ENCODE results near the gene ADGRL3.
"Not testable (repeated sequence)": the region's sequence is repeated elsewhere in the genome, so short reads cannot be mapped to it uniquely, and the experiment has no call there.

The ADGRL3 gene

DNA sequence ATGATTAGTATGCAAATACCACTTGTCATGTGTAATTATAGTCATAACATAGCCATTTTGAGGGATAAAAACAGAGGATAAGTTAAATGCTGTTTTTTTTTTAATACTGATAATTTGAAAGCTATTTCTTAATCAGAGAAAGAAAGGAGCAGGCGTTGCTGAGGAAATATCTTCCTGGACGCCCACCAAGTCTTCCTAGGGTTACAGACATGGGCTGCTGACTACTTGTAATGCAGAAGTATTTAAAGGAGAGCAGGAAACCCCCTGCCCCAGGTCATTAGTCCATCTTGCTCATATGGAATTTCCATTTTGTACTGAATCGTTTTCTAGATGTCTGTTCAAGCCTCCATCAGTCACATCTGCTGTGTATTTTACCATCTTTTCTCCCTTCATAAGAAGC is 176.2 kb downstream of the ADGRL3 start:
- TF ChIP-seq, protein P1, sequence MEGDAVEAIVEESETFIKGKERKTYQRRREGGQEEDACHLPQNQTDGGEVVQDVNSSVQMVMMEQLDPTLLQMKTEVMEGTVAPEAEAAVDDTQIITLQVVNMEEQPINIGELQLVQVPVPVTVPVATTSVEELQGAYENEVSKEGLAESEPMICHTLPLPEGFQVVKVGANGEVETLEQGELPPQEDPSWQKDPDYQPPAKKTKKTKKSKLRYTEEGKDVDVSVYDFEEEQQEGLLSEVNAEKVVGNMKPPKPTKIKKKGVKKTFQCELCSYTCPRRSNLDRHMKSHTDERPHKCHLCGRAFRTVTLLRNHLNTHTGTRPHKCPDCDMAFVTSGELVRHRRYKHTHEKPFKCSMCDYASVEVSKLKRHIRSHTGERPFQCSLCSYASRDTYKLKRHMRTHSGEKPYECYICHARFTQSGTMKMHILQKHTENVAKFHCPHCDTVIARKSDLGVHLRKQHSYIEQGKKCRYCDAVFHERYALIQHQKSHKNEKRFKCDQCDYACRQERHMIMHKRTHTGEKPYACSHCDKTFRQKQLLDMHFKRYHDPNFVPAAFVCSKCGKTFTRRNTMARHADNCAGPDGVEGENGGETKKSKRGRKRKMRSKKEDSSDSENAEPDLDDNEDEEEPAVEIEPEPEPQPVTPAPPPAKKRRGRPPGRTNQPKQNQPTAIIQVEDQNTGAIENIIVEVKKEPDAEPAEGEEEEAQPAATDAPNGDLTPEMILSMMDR (IDR thresholded peaks at IDR 0.05; ENCODE audit: insufficient read depth, low read depth, low read length, missing control alignments) = no peak
- DNase-seq (ENCODE audit: low read depth) = no peak
- H3K4me3 ChIP-seq (ENCODE audit: low read depth, low read length) = no peak overlapping the region

DNA sequence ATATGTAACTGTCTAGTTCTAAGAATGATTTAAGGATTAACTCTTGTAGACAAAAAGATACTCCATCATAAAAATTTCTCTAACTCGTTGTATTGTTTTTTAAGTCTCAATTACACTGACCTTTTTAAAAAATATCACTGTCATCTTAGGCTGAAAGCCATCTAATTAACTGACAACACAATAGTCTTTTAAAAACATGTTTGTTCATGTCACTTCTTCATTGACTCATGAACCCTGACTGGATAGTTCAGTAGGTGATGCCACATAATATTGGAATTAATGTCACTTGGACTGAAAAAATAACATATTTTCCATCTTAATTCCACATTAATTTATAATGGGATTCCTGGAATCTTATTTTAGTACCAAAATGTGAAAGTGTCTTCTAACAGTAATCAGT is 179.3 kb downstream of the ADGRL3 start:
- no peak for DNase-seq (ENCODE audit: low read depth)
- TF ChIP-seq, protein P1 (IDR thresholded peaks at IDR 0.05; ENCODE audit: insufficient read depth, low read depth, low read length, missing control alignments) = no peak
- no peak overlapping the region for H3K4me3 ChIP-seq (ENCODE audit: low read depth, low read length)

DNA sequence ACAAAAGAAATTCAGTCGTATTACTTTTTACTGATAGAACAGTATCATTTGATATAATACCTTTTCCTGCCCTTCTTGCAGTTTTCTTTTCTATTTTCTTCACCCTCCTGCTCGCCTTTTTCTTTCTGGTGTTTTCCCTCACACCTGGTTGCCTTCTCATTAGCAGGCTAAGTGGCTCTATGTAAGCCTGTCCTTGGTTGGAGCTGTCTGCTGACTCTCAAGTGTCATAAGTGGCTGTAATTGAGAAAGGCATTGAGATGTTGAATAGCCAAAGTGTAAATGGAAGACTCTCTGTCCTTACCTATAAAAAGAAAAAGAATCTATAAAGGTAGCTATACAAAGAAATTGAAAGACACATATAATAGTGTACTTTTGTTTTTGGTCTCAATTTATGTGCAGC is 180.7 kb downstream of the ADGRL3 start:
- no peak overlapping the region for H3K4me3 ChIP-seq (ENCODE audit: low read depth, low read length)
- TF ChIP-seq, protein P1 (IDR thresholded peaks at IDR 0.05; ENCODE audit: insufficient read depth, low read depth, low read length, missing control alignments) = no peak
- no peak for DNase-seq (ENCODE audit: low read depth)

DNA sequence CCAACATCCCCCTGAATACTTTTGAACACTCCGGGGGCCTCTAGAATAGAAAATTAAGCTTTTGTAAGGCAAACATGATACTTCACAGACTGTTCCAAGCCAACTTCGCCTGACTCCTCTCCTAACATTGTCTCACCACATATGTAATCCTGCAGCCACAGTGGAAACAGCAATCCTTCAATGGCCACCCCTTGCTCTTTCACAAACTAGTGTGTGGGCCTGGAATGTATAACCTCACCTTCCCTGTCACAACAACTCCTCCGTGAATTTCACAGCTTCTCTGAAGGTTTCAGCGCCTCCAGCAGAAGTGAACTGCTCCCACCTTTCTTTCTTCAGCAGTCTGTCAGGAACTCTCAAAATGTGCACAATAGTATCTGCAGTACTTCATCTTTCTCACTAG is 185.1 kb downstream of the ADGRL3 start:
- TF ChIP-seq, protein P1 (IDR thresholded peaks at IDR 0.05; ENCODE audit: insufficient read depth, low read depth, low read length, missing control alignments) = no peak
- DNase-seq (ENCODE audit: low read depth) = no peak
- no peak overlapping the region for H3K4me3 ChIP-seq (ENCODE audit: low read depth, low read length)

DNA sequence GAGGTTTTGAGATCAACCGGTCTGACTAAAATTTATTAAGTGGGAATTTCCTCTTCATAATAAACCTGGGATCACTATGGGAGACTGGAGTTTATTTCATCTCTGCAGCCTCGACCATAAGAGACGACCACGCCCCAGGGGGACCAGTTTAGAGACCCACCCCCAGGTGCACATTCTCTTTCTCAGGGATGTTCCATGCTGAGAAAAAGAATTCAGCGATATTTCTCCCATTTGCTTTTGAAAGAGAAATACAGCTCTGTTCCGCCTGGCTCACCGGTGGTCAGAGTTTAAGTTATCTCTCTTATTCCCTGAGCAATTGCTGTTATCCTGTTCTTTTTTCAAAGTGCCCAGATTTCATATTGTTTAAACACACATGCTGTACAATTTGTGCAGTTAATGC is 187.2 kb downstream of the ADGRL3 start:
- H3K4me3 ChIP-seq (ENCODE audit: low read depth, low read length) = not testable (repeated sequence)

DNA sequence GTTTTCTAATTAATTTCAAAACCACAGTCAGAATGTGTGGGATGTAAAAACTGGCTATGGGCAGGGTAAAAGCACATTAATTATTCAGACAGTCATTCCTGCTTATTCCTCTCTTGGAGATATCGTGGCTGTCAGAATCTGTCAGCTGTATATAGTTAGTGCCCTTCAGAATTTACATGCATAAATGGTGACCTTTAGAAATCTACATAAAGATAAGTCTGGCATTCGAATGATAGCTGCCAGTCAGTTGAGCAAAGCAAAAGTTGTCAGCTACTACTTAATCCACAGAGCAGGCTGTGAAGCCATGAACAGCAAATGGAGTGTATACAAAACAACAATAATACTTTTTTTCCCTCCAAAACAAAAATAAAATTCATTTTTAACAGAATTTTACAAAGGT is 189.5 kb downstream of the ADGRL3 start:
- no peak for DNase-seq (ENCODE audit: low read depth)
- H3K4me3 ChIP-seq (ENCODE audit: low read depth, low read length) = no peak overlapping the region
- TF ChIP-seq, protein P1 (IDR thresholded peaks at IDR 0.05; ENCODE audit: insufficient read depth, low read depth, low read length, missing control alignments) = no peak

More for the DNA sequence above, 187.2 kb downstream of the ADGRL3 start:
- not testable (repeated sequence) for DNase-seq (ENCODE audit: low read depth)

DNA sequence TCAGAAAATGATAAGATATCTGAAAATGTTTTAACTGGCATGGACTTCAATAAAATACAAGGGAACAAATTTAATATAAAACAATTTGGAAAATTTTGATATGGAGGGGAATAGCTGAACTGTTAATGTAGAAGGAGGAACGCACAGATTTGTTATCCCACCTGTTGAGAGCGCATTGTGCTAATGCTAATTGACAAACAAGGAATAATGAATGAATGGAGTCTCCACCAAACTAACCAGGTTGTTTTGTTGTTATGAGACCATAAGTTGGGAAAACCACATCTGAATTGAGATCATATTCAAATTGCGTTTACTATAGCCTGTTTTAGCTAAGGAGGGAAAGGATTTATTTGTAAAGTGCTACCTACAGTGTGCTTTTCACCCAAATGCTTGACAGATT is 195.6 kb downstream of the ADGRL3 start:
- H3K4me3 ChIP-seq (ENCODE audit: low read depth, low read length) = no peak overlapping the region
- TF ChIP-seq, protein P1 (IDR thresholded peaks at IDR 0.05; ENCODE audit: insufficient read depth, low read depth, low read length, missing control alignments) = no peak
- DNase-seq (ENCODE audit: low read depth) = no peak
